Measurements from ENCODE around the gene PPARGC1A.

DNA sequence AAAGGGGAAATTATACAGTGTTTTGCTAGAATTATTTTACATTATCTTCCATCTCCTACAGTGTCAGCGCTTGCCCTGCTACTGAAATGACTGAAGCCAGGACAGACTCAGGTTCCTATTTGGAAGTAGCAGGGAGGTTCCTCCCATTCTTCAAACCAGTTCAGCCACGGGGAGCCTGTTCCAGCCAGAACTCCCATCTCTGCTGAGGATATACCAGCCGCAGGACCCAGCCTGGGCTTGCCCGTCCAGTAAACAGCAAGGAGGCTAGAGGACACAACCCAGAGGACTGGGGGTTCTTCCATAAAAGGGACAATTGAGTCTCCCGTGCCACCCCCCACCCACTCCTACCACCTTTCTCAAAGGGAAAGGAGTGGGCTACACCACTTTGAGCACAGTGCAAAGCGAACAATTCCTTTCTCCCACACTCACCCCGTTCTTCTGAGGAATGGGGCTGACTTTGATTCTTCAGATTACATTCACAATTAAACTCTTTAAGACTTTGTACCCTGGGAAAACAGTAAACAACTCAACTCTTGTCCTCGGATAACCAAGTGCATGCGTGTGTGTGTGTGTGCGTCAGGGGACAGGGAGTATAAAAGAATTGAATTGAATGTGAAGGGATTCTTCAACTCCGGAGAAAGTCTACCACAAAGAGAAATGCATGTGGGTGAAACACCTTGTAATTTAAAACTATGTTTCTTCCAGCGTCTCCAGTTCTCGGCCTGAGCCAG, 31.0 kb upstream of the PPARGC1A start:
- TF ChIP-seq, protein P1, sequence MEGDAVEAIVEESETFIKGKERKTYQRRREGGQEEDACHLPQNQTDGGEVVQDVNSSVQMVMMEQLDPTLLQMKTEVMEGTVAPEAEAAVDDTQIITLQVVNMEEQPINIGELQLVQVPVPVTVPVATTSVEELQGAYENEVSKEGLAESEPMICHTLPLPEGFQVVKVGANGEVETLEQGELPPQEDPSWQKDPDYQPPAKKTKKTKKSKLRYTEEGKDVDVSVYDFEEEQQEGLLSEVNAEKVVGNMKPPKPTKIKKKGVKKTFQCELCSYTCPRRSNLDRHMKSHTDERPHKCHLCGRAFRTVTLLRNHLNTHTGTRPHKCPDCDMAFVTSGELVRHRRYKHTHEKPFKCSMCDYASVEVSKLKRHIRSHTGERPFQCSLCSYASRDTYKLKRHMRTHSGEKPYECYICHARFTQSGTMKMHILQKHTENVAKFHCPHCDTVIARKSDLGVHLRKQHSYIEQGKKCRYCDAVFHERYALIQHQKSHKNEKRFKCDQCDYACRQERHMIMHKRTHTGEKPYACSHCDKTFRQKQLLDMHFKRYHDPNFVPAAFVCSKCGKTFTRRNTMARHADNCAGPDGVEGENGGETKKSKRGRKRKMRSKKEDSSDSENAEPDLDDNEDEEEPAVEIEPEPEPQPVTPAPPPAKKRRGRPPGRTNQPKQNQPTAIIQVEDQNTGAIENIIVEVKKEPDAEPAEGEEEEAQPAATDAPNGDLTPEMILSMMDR (IDR thresholded peaks at IDR 0.05; ENCODE audit: poor library complexity): no peak
- TF ChIP-seq EZH2 (IDR thresholded peaks at IDR 0.05; ENCODE audit: borderline replicate concordance) (no peak), EZH2phosphoT487 (IDR thresholded peaks at IDR 0.05; ENCODE audit: low read depth, severe bottlenecking, unreplicated experiment) (no peak)
